GM18517 (cell line): ENCODE results near the gene CNPY1.

Experiments used
- ATAC-seq: cut with Tn5 transposase; IDR thresholded peaks from one replicate; pipeline ENCODE4 v1.9.1; 2021; ENCODE audit warnings: mild to moderate bottlenecking, moderate library complexity; ENCODE audit not compliant: unreplicated experiment

The CNPY1 gene

DNA sequence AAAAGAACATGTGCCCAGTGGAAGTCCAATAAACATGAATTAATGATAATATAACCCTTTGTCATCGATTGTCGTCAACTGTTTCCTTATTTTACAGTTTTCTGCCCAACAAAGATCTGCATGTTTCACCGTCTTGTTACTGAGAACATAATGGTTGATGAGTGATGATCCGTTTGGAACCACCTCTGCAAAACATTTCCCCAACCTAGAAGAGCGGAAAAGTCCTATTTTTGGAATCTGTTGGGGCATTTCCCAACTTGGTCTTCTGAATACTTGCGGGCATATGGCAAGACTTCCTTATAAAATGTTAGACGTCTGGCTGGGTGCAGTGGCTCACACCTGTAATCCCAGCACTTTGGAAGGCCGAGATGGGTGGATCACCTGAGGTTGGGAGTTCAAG is 32.1 kb downstream of the CNPY1 start:
- no peak for ATAC-seq

DNA sequence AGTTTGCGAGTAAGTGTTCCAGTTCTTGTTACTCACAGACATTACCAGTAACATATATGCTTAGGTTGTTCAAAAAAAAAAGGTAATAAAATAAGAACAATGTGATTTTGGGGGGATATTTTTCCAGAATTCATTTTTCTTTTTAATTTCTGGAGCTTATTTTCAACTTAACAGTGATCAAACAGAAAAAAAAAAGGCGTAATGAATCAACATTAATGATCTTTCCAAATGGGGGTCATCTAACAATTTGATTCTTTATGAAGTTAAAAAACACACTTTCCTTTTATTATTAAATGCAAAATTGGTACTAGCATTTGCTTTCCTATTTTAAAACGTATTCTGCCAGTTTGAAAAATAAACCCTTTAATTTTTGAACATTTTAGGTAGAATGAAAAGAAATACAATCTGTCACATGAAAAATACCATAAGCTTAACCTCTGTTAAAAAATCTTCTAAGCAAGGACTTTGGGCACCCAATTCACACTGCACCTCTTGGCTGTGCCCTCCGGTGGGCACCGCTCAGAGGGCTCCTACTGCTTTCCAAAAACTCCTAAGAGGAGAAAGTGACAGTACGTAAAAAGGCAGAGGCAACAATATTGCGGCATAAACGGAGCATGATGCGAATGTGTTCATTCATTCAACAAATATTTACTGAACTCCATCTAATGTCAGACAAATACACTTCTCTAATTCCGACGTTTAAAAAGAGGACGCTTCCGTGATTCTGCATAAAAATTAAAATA is 32.6 kb downstream of the CNPY1 start:
- no peak for ATAC-seq

DNA sequence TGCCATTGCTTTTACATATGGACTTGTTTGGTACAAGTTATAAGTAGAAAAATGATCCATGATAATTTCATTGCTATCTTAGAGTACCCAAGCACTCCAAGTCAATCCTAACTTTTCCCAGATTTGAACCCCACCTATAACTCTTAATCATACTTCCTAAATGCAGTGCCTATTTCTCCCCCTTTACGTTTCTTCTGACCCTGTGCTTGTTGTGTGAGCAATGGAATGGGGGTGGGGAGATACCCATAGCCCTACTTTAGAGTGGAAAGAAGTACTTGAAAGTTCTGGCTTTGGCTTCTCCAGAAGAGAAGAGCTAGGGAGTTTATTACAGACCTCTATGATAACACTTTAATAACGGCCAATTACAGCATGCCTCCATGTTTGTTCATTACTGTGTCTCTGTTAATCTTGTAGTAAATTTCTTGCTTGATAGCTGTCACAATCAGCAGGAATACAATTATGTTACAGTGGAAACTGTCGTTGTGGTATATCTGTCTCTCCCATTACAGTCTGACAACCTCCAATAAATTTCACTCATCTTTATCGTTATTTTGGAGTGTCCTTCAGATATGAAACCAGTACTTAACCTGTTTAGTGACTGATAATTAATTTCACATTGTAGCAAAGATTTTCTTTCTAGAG is 34.0 kb downstream of the CNPY1 start:
- no peak for ATAC-seq

DNA sequence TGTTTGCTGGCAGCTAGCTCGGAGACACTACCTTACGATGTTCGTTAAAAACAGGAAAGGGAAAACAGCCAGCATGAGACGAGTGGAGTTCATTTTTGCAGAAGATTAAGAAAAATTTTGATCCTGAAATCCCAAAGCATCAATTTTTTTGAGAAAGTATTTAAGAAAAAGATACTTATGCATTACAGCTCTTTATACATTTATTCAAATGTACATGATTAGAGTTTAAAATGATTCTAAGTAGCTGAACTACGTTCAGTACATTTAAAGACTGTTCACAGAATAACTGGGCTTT is 34.7 kb downstream of the CNPY1 start:
- no peak for ATAC-seq

DNA sequence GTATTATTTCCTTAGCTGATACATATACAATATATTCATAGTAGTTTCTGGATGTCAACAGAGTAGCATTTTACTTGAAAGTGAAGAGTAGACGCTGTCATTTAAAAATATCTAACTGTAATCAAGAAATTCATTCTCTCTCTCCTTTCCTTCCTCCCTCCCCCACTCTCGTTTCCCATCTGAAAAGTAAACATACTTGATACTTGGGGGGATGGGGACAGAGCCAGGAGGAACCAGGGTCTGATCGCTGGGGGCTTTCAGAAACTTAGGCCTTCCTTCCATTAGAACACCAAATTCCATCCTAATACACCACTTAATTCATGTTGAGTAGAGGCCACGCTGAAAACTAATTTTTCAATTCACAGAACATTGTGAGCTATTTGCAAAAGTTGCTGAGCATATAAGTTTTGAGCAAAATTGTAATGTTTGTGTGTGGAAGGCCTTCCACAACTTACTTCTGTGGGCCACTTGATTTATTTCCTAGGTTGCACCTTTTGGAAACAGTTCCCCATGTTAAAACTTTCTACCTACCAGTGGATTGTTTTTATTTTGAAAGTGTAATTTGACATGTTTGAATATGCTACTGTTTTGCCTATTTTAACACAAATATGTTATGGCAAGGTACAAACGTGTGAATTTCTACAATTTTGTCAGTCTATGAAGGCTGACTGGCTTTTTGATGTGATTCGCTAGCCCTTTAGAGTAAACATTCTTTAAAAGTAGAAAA is 35.2 kb downstream of the CNPY1 start:
- no peak for ATAC-seq

DNA sequence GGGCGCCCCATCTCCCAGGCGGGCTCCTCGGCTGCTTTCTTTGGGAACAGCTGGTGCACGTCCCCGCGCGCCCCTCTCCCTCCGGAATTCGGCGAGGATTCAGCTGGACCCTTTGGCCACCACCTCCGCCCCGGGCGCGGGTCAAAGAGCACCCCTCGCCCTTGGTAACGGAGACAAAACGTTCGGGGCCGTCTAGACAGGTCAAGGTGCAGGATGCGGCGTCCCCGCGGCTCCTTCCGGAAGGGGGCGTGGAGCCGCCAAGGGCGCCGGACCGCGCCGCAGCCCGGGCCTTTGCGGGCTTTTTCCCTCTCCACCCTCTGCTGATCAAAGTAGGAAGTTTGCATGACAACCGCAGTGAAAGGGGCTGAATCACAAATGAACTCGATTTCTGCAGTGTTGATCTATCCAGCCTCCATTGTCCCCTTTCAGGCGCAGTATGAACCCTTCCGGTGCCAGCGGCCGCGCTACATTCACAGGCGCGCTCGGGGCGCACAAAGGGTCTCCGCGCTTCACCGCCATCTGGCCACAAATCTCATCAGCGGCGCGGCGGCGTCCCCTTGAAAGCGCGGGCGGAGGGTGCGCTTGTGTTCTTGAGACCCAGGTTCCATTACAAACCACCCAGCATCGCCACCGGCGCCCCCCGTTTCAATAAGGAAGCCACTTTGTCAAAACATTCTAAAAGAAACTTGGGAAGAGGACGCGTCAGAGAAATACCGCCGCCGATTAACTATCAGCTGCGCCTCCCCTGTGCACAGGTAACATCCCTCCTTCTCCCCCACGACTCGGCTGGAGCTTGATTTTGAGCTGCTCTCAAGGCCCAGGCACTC is 36.4 kb downstream of the CNPY1 start:
- ATAC-seq: no peak

DNA sequence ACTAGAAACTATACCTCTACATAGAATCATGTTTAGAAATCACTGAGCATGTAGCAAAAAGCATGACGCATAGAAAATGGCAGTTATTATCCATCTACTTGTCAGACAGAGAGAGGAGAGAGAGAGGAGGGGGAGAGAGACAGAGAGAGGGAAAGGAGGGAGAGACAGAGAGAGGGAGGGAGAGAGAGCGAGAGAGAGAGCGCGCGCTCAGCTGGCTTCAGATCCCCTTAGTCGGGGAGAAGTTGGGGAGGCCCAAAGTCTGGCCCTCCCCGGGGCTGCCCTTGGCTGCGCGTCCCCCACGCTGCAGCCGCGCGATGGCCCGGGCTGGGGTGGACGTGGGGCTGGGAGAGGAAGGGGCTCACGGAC is 37.0 kb downstream of the CNPY1 start:
- ATAC-seq: no peak

DNA sequence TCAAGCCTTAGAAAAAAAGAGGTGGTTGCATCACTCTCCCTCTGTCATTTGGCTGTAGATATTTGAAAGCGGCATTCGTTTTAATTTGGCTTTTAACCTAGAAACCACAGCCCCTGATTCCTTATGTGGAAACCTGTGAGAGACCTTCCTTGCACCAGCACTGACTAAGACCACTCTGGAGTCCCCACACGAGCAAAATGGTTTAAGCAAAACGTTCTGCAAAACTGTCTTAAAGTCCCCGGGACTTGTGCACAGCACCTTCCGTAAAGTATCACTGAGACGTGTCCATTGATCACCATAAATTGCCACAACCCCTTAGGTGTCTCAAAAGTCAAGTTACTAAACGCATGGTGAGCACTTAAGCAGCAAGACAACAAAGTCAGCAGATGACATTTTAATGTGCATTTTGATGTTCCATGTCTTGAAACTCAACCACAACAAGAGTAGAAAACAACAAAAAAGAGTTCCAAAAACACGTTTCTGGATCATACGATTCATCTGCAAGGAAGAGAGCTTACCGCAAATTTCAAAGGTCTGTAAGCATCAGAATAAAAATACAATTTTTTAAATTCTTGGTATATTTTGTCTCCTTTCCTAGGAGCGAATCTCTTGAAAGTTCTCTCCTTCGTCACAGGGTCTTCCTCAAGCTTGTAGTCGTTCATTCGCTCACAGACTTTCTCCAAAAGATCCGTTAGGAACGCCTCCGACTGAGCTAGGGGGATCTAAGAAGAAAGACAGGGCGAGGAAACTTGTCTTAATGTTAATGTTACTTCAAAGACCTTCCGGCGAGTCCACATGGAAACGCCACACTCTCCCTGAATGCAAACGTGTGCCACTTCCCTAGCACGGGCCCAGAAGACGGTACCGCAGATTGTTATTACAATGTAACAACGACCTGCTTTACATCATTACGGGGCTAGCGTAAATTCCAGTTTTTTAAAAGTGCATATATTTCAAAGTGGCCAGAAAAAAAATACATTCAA is 37.7 kb downstream of the CNPY1 start:
- no peak for ATAC-seq

DNA sequence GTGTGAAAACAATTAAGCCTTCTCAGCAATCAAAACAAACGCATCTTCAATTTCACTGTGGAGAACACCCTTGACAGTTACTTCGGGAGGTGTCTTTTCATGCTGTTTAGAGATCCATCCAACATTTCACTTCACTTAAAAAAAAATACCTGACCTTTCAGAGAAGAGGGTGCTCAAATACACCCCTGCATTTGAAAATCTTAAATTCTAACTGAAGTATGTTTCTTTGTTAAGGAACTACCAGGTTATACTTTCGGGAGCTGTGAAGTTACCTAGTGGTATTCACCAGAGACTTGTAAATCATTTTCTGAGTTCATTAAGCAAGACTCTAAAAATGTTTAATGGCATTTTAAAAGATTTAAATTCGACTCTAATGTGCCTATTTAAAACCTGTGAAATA is 38.8 kb downstream of the CNPY1 start:
- no peak for ATAC-seq

DNA sequence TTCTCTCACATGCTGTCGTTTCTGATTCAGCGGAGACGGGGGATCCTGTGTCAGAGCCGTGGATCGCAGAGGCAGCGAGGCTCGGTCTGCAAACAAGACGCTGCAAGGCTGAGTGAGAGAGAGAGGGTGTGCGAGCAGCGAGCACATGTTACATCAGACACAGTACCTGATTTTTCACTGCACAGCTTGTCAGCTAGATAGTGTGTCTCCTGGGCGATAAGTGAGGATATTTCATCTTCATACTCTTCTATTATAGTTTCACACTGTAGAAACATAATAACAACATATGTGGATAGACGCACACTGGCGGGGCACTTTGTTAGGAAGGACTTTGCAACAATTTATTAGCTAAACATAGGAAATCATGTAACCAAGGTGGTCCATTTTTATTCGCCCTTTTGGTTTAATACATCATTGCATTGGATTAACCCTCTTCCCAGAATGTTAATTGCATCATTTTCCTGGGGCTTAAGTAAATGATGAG is 39.5 kb downstream of the CNPY1 start:
- no peak for ATAC-seq

DNA sequence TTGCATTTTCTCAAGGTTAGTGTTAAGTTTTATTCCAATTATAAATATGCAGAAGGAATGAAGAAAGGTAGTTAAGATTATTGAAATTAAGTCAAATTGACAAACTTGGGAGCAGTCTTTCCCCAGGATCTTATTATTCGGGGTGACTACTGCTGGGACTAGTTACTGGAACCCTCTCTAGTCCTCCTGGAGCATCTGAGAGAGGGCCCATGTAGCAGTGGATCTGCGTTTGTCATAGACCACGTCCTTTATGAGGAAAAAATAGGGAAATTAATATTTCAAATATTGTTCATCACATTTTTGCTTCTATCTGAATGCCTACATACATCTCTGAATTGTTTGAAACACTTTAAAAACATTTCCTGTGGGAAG is 41.0 kb downstream of the CNPY1 start:
- no peak for ATAC-seq

DNA sequence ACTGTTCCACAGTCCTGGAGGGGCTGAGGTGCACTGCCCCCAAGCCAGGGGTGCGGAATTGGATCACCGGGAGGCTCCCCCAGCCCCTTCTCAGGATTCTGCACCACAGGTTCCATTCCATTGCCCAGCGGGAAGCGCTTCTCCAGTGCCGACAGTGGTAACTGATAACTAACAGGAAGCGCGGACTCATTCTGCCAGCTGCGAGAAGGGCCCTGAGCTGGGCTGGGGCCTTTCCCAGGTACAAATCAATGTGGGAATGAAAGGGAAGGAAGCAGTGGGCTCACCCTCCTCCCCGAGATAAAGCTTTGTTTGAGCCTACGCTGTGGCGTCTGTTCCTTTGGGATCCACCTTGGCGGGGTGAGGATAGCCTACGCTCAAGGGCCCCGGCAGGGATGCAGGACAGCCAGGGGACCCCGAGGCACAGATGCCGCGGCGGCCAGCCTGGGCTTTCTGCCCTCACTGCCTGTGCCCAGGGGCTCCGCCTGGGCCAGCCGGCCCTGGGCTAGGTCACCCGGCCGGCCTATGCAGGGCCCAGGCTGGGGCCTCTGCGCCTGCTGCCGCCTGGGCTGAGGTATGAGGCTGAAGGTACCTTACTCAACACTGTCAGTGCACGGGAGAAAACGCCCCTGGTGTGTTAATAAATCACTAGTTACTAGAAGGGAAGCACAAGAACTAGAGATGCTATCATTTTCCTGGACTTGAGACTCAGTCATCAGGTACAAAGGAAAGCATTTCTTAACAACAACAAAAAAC is 49.0 kb downstream of the CNPY1 start:
- no peak for ATAC-seq

DNA sequence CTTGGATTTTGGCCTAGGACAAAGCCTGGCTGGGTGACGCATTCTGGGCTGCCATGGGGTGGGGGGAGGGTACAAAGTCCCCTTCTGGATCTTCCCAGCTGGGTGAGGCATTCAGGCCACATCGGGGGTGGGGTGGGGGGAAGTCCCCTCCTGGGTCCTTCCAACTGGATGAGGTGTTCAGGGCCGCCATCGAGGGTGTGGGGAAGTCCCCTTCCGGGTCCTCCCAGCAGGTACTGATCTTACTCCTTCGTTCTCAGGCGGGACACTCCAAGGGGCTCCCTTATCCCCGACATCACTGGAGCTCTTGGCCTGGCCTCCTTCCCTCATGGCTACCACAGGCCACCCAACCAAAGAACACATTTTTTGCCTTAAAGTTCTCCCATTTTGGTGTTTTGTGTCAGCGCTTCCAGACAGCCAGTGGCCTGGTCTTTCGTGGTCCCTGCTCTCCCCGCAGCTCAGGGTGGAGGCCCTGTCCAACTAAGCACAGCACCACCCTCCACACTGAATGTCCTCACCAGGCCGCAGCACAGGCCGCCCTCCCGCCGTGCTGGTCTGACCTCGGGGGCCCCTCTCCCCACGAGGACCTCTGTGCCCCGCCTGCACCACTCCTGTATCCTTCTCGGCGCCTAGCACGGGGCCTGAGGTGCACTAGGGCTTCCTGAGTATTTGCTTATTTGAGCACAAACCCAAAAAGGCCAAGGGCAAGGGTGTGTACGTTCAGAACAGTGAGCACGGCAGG is 49.9 kb downstream of the CNPY1 start:
- no peak for ATAC-seq

DNA sequence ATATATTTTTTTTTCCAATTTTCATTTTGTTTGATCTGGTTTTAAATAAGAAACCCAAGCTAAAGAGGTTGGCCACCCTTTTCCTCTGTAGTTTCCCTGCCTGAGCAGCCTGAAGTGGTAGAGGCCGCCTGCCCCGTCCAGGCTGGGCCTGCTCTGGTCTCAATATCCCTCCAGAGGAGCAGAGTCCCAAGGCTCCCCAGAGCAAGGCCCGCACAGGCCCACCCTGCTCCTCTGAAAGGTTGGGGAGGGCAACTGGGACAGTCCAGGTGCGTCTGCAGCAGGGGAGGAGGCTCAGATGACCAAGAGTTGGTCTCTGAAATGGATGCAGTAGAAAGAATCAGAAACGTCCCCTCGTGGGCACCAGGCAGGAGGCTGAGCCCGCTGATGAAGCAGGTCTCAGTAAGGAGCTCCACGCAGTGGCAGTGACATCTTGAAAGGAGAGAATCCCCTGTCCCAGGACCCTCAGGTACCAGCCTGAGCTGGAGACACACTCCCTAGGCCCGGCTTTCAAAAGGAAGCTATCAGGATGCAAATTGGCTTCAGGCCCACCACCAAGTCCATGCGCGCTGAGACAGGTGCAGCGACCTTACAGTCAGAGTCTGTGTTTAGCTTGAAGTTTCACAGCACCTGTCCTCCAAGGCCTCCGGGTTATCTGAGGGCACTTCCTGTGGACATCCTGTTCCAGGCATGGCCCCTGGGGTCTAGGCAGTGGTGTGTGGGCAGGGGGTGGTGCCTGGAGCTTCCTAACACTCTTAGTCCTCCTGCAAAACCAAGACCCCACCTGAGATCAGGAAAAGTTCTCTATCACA is 50.7 kb downstream of the CNPY1 start:
- no peak for ATAC-seq

DNA sequence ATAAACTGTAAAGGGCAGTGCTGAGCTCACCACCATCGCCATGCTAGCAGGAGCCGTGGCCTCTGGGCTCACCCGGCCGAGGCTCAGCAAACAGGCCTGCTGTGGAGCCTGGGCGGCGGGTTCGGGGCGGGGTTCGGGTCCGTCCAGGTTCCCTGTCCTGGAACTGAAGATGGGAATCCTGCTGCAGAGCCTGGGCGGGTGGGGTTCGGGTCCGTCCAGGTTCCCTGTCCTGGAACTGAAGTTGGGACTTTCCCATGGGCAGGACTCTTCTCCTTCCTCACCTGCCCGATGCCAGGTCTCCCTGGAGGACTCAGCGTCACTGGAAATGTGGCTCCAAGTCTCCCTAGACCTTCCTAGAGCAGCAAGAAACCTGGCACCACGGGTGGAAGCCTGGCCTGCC is 51.8 kb downstream of the CNPY1 start:
- no peak for ATAC-seq

DNA sequence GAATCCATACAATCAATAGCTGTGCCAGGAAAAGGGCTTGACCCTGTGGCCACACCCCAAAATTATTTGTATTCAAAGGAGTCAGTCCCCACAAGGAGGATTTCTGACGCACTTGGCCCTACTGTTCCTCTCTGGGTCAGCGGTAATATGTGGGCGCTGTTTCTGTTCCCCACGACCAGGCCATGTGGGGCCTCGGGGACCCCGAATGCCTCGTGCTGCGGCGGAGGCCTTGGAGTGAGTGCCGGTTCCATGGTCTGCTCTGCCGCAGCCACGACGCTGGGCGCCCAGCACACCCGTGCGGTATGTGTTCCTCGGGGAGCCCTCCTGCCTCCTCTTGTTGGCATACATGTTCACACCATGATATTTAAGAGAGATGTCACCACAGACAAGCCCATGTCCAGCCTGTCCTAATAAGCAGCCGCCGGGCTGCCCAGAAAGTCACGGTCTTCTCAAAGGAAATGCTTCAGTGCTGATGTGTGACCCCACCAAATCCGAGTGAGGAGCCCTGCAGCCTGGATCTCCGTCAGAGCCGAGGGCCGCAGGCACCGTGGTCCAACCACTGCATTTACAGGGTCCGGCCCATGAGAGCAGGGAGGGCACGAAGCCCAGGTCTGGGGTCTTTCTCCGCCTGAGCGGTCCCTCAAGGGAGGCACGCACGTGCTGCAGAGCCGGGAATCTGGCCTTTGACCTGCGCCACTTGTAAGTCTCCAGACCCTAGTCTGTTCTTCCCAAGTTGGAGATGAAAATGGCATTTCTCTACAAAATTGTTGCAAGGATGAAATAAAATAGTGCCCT is 52.4 kb downstream of the CNPY1 start:
- ATAC-seq: no peak

DNA sequence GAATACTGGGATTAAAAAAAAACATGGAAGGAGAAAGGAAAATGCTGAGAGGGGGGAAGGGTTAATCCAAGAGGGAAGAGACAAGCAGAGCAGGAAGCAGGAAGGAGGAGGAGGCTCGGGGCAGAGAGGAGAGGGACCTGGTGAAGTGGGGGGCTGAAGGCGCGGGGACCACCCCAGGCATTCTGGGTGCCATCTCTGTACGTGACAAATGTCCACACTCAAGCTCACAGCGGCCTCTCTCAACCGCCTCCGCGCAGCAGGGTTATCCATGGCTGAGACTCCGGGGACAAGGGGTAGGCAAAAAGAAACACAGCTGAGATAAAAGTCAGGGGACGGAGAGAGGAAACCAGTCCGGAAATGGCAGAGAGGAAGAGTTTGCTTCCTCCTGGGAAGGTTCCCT is 54.5 kb downstream of the CNPY1 start:
- no peak for ATAC-seq
